Measurements from ENCODE around the gene GJA10. TPM values are rescaled to one million over a fixed set of nuclear protein-coding genes. Genes with fewer than 3 reads are reported as not detected.

Gene GJA10
- total RNA-seq, 1 experiment from 2014 or later, result not detected

DNA sequence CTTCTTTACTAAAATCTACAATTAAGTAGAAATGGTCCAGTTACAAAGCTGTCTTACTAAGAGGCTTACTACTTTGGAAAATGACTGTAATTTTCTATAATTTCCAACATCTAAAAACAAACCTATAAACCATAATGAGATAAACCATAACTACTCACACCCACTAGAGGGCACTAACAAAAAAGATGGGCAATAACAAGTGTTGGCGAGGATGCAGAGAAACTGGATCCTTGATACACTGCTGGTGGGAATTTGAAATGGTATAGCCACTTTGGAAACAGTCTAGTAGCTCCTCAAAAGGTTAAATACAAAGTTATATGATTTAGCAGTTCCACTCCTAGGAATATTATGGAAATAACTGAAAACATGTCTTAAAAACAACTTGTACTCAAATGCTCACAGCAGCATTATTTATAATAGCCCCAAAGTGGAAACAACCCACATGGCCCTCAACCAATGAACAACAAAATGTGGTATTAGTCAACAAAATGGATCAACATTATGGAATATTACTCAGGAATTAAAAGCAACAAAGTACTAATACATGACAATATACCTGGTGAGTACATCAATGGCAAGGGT, 50.6 kb downstream of the GJA10 start:
- no peak for DNase-seq (ENCODE audit: low read depth)

Other genes starting within 250 kb of the GJA10 start
- 10.0 and 14.2 TPM in 2 replicates for gene MDN1, start 74.7 kb upstream of the GJA10 start, total RNA-seq (2014; rRNA removed; shearing (Covaris generic))
- 16.3 and 17.8 TPM in 2 replicates for gene CASP8AP2, start 64.6 kb upstream of the GJA10 start, total RNA-seq (2014; rRNA removed; shearing (Covaris generic))